GM18520 (cell line): ENCODE data around the gene DRG2.

ENCODE experiments used
- ATAC-seq: cut with Tn5 transposase; IDR thresholded peaks from one replicate; pipeline ENCODE4 v1.9.1; 2021; ENCODE audit not compliant: unreplicated experiment

Gene DRG2

DNA sequence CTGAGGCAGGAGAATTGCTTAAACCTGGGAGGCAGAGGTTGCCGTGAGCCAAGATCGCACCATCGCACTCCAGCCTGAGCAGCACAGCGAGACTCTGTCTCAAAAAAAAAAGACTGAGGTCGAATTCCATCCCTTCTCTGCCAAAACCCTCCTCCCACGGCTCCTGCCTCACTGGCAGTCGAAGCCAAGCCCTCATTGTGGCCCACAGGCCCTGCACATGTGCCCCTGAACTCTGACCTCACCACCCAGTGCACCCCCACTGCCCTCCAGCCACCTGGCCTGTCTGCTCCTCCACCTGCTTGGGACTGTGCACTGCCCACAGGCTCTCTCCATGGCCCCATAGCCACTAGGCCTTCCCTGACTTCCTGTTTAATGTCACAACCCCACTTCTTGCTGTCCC lies 27.8 kb downstream of the DRG2 start:
- no peak for ATAC-seq

DNA sequence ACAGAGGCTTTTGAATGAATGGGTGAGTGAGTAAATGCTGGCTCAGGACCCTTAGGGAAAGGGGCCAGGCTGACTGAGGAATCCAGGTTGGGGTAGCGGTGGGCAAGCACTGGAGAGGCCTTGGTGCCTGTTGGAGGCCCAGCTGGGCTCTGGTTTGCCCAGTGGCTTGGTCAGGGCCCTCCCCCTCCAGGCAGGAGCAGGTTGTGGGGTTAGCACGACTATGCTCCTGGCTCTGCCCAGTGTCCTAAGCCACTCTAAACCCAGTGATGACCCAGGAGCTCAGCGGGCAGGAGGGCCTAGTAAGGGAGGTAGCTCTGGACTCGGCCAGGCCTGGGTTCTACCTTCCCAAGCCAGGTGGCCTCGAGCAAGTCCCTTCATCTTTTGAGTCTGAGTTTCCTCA lies 28.3 kb downstream of the DRG2 start:
- ATAC-seq: no peak

DNA sequence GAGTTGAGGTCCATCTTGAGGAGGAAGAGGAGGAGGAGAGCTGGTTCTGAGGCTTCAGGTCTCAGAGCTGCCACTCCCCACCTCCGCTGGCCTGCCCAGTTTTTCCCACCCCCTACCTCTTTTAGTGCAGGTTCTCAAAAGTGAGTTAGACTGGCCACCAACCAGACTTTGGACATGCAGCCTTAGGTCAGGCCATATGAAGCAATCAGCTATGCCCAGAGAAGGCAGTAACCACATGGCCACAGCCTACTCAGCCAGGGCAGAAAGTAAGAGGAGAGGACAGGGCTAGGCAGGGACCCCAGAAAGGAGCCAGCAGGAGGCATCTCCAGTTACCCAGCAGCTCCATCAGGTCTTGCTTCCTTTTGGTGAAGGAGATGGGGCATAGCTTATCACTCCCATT lies 29.8 kb downstream of the DRG2 start:
- no peak for ATAC-seq

DNA sequence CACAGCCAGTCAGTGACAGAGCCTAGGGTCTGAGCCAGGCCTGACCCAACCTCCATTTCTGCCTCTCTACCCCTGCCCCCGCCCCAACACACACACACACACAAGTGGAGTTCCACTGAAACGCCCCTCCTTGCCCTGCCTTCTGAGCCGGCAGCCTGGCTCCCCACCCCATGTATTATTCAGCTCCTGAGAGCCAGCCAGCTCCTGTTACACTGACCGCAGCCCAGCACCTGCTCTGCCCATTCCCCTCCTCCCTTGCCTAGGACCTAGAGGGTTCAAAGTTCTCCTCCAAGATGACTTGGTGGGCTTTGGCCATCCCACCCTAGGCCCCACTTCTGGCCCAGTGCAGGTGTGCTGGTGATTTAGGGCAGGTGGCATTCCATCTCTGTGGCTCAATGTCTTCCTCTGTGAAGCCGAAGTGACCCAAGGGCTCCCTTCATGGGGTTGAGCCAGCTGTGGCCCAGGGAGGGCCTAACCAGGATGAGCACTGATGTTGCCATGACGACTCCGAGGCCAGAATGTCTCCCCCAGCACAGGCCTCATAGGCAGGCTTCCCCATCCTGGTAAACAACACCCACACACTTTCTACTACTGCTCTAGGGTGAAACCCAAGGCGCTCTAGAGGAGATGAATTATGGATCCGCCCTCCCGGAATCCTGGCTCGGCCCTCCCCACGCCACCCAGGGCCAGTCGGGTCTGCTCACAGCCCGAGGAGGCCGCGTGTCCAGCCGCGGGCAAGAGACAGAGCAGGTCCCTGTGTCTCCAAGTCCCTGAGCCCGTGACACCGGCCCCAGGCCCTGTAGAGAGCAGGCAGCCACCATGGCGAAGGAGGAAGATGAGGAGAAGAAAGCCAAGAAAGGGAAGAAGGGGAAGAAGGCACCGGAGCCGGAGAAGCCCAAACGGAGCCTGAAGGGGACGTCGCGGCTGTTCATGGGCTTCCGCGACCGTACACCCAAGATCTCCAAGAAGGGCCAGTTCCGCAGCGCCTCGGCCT lies 30.5 kb downstream of the DRG2 start:
- ATAC-seq: no peak

DNA sequence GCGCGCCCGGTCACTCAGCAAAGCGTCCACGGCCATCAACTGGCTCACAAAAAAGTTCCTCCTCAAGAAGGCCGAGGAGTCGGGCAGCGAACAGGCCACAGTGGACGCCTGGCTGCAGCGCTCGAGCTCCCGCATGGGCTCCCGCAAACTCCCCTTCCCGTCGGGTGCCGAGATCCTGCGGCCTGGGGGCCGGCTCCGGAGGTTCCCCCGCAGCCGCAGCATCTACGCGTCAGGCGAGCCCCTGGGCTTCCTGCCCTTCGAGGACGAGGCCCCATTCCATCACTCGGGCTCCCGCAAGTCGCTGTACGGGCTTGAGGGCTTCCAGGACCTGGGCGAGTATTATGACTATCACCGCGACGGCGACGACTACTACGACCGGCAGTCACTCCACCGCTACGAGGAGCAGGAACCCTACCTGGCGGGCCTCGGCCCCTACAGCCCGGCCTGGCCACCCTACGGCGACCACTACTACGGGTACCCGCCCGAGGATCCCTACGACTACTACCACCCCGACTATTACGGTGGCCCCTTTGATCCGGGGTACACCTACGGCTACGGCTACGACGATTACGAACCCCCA lies 31.5 kb downstream of the DRG2 start:
- ATAC-seq: no peak

DNA sequence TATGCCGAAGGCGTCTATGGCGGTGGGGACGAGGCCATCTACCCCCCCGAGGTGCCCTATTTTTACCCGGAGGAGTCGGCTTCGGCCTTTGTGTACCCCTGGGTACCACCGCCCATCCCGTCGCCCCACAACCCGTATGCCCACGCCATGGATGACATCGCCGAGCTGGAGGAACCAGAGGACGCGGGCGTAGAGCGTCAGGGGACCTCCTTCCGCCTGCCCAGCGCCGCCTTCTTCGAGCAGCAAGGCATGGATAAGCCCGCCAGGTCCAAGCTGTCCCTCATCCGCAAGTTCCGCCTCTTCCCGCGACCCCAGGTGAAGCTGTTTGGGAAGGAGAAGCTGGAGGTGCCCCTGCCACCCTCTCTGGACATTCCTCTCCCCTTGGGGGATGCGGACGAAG lies 32.2 kb downstream of the DRG2 start:
- ATAC-seq: no peak

DNA sequence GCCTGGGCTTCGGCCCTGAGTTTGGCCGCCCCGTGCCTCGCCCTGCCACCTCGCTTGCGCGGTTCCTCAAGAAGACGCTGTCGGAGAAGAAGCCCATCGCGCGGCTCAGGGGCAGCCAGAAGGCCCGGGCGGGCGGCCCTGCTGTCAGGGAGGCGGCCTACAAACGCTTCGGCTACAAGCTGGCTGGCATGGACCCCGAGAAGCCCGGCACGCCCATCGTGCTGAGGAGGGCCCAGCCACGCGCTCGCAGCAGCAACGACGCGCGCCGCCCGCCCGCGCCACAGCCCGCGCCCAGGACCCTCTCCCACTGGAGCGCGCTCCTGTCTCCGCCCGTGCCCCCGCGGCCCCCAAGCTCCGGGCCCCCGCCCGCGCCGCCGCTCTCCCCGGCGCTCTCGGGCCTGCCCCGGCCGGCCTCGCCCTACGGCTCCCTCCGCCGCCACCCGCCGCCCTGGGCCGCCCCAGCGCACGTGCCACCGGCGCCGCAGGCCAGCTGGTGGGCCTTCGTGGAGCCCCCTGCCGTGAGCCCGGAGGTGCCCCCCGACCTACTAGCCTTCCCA lies 32.8 kb downstream of the DRG2 start:
- no peak for ATAC-seq

DNA sequence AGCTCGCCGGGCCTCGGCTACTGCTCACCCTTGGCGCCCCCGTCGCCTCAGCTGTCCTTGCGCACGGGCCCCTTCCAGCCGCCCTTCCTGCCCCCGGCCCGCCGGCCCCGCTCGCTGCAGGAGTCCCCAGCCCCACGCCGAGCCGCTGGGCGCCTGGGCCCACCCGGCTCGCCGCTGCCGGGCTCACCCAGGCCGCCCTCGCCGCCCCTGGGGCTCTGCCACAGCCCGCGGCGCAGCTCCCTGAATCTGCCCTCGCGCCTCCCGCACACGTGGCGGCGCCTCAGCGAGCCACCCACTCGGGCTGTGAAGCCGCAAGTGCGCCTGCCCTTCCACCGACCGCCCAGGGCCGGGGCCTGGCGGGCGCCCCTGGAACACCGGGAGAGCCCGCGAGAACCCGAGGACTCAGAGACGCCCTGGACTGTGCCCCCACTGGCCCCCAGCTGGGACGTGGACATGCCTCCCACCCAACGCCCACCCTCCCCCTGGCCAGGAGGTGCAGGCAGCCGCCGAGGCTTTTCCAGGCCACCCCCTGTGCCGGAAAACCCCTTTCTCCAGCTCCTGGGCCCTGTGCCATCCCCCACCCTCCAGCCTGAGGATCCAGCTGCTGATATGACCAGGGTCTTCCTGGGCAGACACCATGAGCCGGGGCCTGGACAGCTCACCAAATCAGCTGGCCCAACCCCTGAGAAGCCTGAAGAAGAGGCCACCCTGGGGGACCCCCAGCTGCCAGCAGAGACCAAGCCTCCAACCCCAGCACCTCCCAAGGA lies 33.6 kb downstream of the DRG2 start:
- no peak for ATAC-seq

DNA sequence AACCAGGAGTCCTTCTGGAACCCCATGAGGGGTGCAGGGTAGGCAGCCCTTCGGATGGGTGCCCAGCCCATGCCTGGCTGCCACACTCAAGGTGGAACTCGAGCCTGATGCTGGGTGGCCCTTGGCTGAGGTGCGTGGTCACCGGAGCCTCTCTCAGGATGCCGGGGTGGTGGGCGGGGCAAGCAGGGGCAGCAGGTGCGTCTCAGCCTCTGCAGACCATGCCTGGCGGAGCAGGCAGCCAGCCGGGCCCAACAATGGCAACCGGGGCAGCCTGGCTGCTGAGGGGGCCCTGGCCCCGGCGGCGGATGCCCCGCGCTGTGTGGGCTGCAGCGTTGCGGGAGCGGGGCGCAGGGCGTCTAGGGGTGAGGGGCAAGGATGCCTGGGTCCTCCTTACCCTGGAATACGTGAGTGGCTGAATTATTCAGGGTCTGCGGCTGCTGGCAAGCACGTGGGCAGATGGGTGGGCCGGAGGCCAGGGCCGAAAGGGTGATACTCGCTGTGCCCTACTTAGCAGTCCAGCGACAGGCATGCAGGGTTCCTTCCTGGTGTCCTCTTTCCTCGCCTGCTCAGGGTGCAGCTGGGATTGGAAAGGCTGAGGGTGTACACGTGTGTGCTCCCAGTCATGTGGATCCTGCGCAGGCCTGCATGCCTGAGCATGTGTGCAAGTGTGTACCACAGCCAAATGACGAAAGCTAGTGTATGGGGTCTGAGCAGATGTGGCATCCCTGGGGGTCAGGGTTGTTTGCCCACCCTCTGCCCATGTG lies 35.4 kb downstream of the DRG2 start:
- no peak for ATAC-seq

DNA sequence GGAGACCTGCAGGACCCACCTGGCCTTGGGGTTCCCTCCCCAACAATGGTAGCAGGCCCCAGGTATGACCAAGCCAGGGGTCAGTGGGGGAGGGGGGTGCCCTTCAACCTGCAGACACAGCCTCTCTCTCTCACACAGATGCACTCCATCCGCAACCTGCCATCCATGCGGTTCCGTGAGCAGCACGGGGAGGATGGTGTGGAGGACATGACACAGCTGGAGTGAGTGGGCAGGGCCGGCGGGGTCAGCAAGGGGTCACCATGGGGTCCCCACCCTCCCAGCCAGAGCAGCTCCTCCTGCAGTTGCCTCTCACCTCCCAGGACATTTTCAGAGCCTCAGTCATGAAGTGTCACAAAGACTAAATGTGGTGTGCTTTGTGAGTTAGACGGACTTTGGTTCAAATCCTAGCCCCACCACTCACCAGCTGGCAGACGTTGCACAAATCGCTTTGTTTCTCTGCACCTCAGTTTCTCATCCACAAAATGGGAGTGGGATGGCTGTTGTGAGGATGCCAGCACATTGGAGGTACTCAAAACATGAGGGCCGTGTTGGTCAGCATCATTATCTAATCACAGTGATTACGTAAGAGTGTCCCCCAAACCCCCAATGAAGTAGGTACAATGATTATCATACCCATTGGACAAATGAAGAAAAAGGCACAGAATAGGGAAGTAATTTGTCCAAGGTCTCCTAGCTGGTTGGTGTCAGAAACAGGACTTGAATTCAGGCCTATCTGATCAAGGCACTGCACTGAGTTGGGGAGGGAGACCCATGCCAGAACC lies 36.8 kb downstream of the DRG2 start:
- ATAC-seq: no peak

DNA sequence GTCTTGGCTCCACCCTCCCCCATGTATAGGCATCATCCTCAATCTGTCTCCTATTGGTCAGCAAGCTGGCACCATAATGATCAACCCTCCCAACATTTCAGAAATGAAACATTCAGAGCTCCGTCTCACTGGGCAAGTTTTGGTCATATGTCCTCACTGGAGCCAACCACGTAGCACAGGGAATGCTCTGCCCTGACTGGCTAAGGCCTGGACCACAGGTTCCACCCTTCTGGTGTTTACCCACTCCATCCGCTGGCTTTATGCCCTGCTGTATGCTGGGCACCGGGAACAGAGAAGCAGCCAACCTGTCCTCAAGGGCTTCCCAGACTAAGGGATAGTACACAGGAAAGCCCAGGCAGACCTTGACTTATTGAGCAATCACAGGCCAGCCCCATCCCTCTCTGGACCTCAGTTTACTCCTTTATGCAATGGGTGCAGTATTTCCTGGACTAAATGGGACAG lies 41.3 kb downstream of the DRG2 start:
- no peak for ATAC-seq

DNA sequence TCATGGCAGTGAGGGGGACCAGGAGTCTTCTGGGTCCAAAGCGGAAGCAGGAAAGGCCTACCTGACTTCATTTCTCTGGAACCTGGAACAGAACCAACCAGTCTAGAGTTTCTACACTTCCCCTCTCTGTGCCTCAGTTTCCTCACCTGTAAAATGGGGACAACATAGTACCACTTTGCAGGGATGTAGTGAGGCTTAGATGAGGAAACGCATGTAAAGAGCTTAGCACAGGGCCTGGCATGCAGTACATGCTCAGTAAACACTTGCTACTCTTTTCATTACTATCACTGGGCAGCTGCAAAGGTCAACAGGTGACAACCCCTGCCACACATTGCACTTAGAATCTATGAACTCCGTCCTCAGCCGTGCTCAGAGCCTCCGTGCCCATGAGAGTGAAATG lies 45.0 kb downstream of the DRG2 start:
- no peak for ATAC-seq

DNA sequence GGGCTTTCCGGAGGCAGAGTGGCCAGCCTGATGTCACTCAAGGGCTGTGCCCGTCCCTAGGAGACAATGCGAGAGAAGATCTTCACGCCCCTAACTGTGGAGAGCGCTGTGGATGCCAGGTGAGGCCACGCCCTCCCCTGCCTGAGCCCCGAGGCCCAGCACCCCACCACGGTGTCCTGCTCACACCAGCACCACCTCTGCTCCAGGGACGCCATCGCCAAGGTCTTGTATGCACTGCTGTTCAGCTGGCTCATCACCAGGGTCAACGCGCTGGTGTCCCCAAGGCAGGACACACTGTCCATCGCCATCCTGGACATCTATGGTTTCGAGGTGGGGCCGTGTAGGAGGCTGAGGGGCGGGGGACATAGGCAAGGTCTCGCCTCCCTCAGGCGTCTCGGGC lies 48.6 kb downstream of the DRG2 start:
- no peak for ATAC-seq

DNA sequence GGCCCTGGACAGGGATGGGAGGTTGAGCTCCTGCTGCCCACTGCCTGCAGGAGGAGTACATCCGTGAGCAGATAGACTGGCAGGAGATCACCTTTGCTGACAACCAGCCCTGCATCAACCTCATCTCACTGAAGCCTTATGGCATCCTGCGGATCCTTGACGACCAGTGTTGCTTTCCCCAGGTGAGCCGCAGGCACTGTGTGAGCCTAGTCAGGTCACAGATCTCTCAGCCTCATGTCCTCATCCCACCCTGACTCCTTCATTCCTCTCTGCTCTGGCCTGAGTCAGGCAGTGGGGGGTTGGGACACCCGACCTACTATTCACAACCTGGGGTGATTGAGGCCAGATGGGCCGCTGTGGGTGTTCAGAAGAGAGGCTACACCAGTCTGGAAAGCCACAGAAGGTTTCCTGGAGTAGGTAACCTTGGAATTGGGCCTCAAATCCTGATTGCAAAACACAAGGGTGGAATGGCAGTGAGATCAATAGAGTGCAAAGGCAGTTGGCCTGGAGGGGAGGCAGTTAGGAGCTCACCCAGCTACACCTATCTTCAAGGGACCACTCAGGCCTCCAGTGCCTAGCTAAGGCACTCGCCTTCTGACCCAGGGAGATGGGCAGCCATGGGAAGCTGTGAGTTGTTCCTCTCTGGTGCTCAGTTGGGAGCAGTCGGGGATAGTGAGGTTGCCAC lies 50.5 kb downstream of the DRG2 start:
- ATAC-seq: no peak

DNA sequence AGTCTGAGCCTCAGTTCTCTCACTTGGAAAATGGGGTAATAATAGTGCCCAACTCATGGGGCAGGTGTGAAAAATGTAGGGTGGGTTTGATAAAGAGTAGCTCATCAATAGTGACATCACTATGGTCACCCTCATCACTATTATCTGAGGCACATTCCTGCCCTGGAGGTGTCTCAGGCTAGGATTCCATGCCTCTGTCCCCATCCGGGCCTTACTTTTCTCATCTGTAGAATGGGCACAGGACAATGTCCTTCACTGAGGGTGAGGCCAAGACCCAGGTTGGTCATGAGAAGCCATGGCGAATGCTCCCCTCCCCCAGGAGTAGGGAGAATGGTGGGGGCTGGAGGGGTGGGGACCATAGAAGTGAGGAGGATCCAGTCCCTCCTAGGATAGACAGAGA lies 51.3 kb downstream of the DRG2 start:
- no peak for ATAC-seq

DNA sequence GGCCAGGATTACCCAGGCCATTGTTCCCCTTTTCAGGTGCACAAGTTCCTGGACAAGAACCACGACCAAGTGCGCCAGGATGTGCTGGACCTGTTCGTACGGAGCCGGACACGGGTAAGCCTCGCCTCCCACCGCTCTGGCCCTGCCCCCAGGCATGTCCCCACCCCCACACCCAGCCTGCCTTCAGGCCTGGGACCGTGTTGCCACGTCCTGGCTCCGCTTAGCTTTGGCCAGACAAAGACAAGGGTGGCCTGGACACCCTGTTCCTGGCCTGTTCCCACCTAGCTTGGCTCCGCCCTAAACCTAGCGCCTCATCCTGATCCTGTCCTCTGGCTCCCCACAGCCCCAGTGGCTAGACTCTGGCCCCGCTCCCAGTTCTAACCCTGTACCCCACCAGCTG lies 51.8 kb downstream of the DRG2 start:
- no peak for ATAC-seq

DNA sequence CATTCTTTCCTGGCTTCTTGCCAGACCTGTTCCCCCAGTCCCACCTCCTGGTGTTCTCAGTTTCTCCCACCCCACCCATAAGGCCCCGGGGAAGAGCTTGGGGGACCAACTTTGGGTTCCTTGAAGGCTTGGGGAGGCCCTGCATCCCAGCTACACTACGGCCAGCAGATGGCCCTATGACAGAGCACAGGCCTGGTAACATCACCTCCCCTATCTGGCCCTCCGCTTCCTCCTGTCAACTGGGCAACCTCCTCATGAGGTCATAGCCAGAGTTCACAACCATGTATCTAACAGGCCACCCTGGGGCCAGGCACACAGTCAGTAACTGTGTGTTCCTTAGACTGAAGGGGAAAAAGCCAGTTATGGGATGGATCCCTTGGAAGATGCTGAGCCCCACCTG lies 52.2 kb downstream of the DRG2 start:
- no peak for ATAC-seq

DNA sequence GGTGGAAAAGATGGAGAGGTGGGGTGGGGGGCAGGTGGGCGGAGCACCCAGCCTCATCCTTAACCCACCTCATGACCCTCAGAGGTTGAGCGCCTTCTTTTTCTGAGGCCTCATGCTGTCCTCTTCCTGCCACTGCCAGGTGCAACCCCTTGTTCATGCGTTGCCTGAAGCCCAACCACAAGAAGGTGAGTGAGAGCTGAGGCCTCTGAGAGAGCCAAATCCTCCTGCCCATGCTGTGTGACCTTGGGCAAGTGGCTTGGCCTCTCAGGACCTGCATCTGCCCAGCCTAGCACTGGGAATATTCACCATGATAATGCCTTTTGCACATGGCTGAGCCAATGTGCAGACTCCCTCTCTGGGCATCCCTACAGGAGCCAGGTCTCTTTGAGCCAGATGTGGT lies 52.9 kb downstream of the DRG2 start:
- no peak for ATAC-seq

DNA sequence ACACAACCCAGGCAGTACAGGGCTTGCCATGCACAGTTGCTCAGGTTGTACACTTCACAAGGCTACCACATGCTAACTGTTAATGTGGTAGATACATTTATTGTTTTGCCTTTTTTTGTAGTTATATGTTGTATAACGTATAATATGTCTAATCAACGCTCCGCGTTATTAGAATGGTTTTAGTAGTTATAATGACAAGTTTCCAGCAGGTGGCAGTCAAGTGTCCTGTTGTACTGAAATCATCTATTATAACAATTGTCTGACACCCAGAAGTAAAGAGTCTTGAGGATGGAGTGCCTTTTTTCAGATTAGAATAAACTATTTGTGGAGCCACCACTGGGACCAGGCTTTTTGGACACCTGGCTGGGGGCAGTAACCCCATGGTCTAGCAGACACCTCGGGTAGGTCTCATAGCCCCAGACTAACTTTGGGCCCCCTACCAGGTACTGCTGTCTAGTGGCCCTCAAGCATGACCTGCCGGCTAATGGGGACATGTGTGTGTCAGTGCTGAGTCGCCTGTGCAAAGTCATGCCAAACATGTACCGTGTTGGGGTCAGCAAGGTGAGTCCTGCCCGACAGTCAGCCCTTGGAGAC lies 53.6 kb downstream of the DRG2 start:
- no peak for ATAC-seq
